ENCODE results near the gene ABCD1. TPM values are rescaled to one million over a fixed set of nuclear protein-coding genes. Genes with fewer than 3 reads are reported as not detected.
A peak's percentile ranks its signal among the peaks of the same experiment; 100 is the strongest.

The ABCD1 gene
- total RNA-seq, 1 experiment from 2014 or later = 14.4 TPM

- intact Hi-C loops (cut with micrococcal nuclease; ENCODE audit: unreplicated experiment) = loop anchor here (5.0 kb wide), 1 partner anchor 184 kb away; no protein-coding TSS in a partner anchor
- H3K4me1 Mint-ChIP-seq (ENCODE audit: low read depth, unreplicated experiment) = peaks cover 11% of the 10 kb centered on the region
- no peak for DNase-seq
- BruUV-seq (replicated peaks) = no TSS peak
- H3K27ac Mint-ChIP-seq (ENCODE audit: unreplicated experiment) = no peak overlapping the region
- no peaks in the 10 kb centered on the region for H3K27me3 Mint-ChIP-seq (ENCODE audit: unreplicated experiment)
- TF ChIP-seq, protein P1, sequence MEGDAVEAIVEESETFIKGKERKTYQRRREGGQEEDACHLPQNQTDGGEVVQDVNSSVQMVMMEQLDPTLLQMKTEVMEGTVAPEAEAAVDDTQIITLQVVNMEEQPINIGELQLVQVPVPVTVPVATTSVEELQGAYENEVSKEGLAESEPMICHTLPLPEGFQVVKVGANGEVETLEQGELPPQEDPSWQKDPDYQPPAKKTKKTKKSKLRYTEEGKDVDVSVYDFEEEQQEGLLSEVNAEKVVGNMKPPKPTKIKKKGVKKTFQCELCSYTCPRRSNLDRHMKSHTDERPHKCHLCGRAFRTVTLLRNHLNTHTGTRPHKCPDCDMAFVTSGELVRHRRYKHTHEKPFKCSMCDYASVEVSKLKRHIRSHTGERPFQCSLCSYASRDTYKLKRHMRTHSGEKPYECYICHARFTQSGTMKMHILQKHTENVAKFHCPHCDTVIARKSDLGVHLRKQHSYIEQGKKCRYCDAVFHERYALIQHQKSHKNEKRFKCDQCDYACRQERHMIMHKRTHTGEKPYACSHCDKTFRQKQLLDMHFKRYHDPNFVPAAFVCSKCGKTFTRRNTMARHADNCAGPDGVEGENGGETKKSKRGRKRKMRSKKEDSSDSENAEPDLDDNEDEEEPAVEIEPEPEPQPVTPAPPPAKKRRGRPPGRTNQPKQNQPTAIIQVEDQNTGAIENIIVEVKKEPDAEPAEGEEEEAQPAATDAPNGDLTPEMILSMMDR (IDR thresholded peaks at IDR 0.05; ENCODE audit: unreplicated experiment) = no peak
- peaks cover 32% of the 10 kb centered on the region for H3K36me3 Mint-ChIP-seq (ENCODE audit: insufficient read depth, unreplicated experiment)
- H3K9me3 Mint-ChIP-seq (ENCODE audit: low read depth, unreplicated experiment) = no peaks in the 10 kb centered on the region
- CTCF ChIA-PET = no interaction called here
- peak overlapping the region; percentile 83 for H3K4me3 Mint-ChIP-seq (ENCODE audit: low read depth, unreplicated experiment)
These were observed 38.8 kb downstream of the ABCD1 start for GRCh38 chrX:153763298-153763932.

DNA sequence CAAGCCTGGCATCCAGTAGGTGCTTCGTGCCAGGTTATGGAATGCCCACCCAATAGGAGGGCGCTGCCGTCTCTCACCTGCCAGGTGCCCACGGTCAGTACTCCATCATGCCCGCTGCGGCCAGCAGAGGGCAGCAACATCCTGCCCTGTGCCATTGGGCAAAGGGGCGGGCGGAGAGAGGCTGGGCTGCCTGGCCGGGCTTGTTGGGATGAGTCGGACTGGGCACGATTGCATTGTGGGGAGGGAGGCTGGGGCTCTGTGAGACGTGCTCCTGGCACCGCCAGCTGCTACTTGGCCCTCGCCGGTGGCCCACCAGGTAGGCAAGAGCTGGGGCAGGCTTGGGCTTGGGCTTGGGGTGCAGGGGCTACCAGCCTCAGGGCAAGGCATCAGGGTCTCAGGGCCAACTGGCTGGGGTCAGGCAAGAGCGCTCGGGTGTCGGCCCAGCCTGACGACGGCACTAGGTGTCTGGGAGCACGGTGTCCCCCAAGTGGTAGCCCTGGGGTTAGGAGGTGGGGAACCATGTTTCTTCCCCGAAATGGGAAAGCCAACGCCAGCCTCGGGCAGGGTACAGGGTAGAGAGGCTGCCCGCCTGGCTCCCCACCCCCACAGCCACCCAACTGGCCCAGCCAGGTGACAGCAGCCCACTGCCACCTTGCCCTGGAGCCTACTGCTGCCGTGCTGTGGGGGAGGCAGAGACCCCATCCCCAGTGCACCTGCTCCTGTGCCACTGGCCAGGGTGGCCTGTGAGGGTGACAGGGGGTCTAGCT is 39.5 kb downstream of the ABCD1 start, which contains the start of gene PLXNB3:
Gene PLXNB3 (plus strand): TSS at position 261 of the 767 bp plus-strand sequence. CDS start 1,287 bp downstream, outside the sequence.
- TF ChIP-seq, protein P1 (IDR thresholded peaks at IDR 0.05; ENCODE audit: unreplicated experiment) = peak; percentile 70
- no TSS peak for BruUV-seq (replicated peaks)
- Mint-ChIP-seq H3K27me3 (ENCODE audit: unreplicated experiment) (no peaks in the 10 kb centered on the region), H3K4me3 (ENCODE audit: low read depth, unreplicated experiment) (peak within 1 kb of the TSS; percentile 83), H3K27ac (ENCODE audit: unreplicated experiment) (peak within 1 kb of the TSS; percentile 54), H3K4me1 (ENCODE audit: low read depth, unreplicated experiment) (peaks cover 11% of the 10 kb centered on the region), H3K36me3 (ENCODE audit: insufficient read depth, unreplicated experiment) (peaks cover 32% of the 10 kb centered on the region), H3K9me3 (ENCODE audit: low read depth, unreplicated experiment) (no peaks in the 10 kb centered on the region)
- DNase-seq = peak; percentile 92
- CTCF ChIA-PET = no interaction called here
- intact Hi-C loops (cut with micrococcal nuclease; ENCODE audit: unreplicated experiment) = loop anchor here (2.0 to 5.0 kb wide), 2 partner anchors 121 to 183 kb away; no protein-coding TSS in a partner anchor

- intact Hi-C loops (cut with micrococcal nuclease; ENCODE audit: unreplicated experiment) = loop anchor here (2.0 to 5.0 kb wide), 2 partner anchors 120 to 183 kb away; no protein-coding TSS in a partner anchor
- Mint-ChIP-seq H3K27ac (ENCODE audit: unreplicated experiment) (no peak overlapping the region), H3K27me3 (ENCODE audit: unreplicated experiment) (no peaks in the 10 kb centered on the region), H3K9me3 (ENCODE audit: low read depth, unreplicated experiment) (no peaks in the 10 kb centered on the region), H3K36me3 (ENCODE audit: insufficient read depth, unreplicated experiment) (peaks cover 37% of the 10 kb centered on the region), H3K4me1 (ENCODE audit: low read depth, unreplicated experiment) (peaks cover 11% of the 10 kb centered on the region), H3K4me3 (ENCODE audit: low read depth, unreplicated experiment) (peak overlapping the region; percentile 83)
- DNase-seq = no peak
- TF ChIP-seq, protein P1 (IDR thresholded peaks at IDR 0.05; ENCODE audit: unreplicated experiment) = no peak
- CTCF ChIA-PET = interaction anchor here (1.1 kb wide), 1 partner anchor 182 kb away, joined by 3 read pairs; no protein-coding TSS in a partner anchor
- BruUV-seq (replicated peaks) = no TSS peak
These were observed 40.1 kb downstream of the ABCD1 start for GRCh38 chrX:153764786-153765137.

- Mint-ChIP-seq H3K36me3 (ENCODE audit: insufficient read depth, unreplicated experiment) (peaks cover 42% of the 10 kb centered on the region), H3K9me3 (ENCODE audit: low read depth, unreplicated experiment) (no peaks in the 10 kb centered on the region), H3K27ac (ENCODE audit: unreplicated experiment) (peak overlapping the region; percentile 43), H3K27me3 (ENCODE audit: unreplicated experiment) (no peaks in the 10 kb centered on the region), H3K4me3 (ENCODE audit: low read depth, unreplicated experiment) (peak overlapping the region; percentile 83), H3K4me1 (ENCODE audit: low read depth, unreplicated experiment) (peaks cover 11% of the 10 kb centered on the region)
- no TSS peak for BruUV-seq (replicated peaks)
- intact Hi-C loops (cut with micrococcal nuclease; ENCODE audit: unreplicated experiment) = loop anchor here (2.0 kb wide), 1 partner anchor 119 kb away; no protein-coding TSS in a partner anchor
- peak; percentile 30 for DNase-seq
- TF ChIP-seq, protein P1 (IDR thresholded peaks at IDR 0.05; ENCODE audit: unreplicated experiment) = no peak
- CTCF ChIA-PET = interaction anchor here (1.1 kb wide), 1 partner anchor 182 kb away, joined by 3 read pairs; no protein-coding TSS in a partner anchor
These were observed 40.8 kb downstream of the ABCD1 start for GRCh38 chrX:153765138-153766079.

Measured in Calu3 (cell line).